ENCODE data around the gene NR2F1-AS1.

GRCh38 chr5:93476251-93476742 is 104.7 kb downstream of the NR2F1-AS1 start:
- TF ChIP-seq TAF1 (IDR thresholded peaks at IDR 0.05; ENCODE audit: borderline replicate concordance, low read depth, low read length) (no peak), POLR2AphosphoS5 (IDR thresholded peaks at IDR 0.05; ENCODE audit: low read depth, low read length) (no peak), POLR2A (IDR thresholded peaks at IDR 0.05; ENCODE audit: low read depth, low read length) (no peak)
